ENCODE results near the gene CFAP410. TPM values are rescaled to one million over a fixed set of nuclear protein-coding genes. Genes with fewer than 3 reads are reported as not detected.

The CFAP410 gene
- total RNA-seq, 3 donors from 2014 or later (not counting 1 experiment from before 2014, with no cell fraction given) = 43.6 to 47.4 (median 46.7) TPM

GRCh38 chr21:44379991-44380865 is 41.0 kb upstream of the CFAP410 start:
- Mint-ChIP-seq H3K4me3 (no peak overlapping the region), H3K27ac (peak overlapping the region in 1 of 2 donors; percentile 63), H3K36me3 (peaks cover 21% of the 10 kb centered on the region), H3K9me3 (peaks cover 0 to 5% of the 10 kb centered on the region in 2 donors), H3K27me3 (ENCODE audit: low read depth in 2 of 2) (no peaks in the 10 kb centered on the region), H3K4me1 (peaks cover 9 to 37% of the 10 kb centered on the region in 2 donors)
- intact Hi-C loops (cut with micrococcal nuclease) = loop anchor here (10.0 kb wide), 3 partner anchors 95 to 545 kb away; partner anchors contain the start of genes ITGB2 and TRAPPC10
- DNase-seq = no peak
- Histone ChIP-seq H3K27ac (ENCODE audit: low read length) (no peak overlapping the region), H3K4me3 (ENCODE audit: low read length) (no peak overlapping the region), H3K9me3 (ENCODE audit: control insufficient read depth, insufficient read depth, low read length) (peaks cover 7% of the 10 kb centered on the region), H3K27me3 (ENCODE audit: control insufficient read depth, insufficient read depth, low read length) (peaks cover 5% of the 10 kb centered on the region), H3K36me3 (ENCODE audit: control insufficient read depth, insufficient read depth, low read length) (peaks cover 20% of the 10 kb centered on the region), H3K4me1 (ENCODE audit: control insufficient read depth, insufficient read depth, low read length) (peaks cover 22% of the 10 kb centered on the region)
- no peak for TF ChIP-seq CTCF (IDR thresholded peaks at IDR 0.05)
- WGBS (ENCODE audit: insufficient coverage) = 89% methylated on average over 31 of the region's 31 CpGs
- no peak for ATAC-seq

GRCh38 chr21:44379515-44379848 is 40.3 kb upstream of the CFAP410 start:
- H3K27ac Mint-ChIP-seq = no peak overlapping the region
- H3K27me3 ChIP-seq (ENCODE audit: control insufficient read depth, insufficient read depth, low read length) = peaks cover 5% of the 10 kb centered on the region
- H3K4me3 ChIP-seq (ENCODE audit: low read length) = no peak overlapping the region
- peaks cover 29% of the 10 kb centered on the region for H3K4me1 ChIP-seq (ENCODE audit: control insufficient read depth, insufficient read depth, low read length)
- TF ChIP-seq CTCF (IDR thresholded peaks at IDR 0.05) = no peak
- H3K9me3 ChIP-seq (ENCODE audit: control insufficient read depth, insufficient read depth, low read length) = peaks cover 10% of the 10 kb centered on the region
- peaks cover 20% of the 10 kb centered on the region for H3K36me3 ChIP-seq (ENCODE audit: control insufficient read depth, insufficient read depth, low read length)
- H3K27ac ChIP-seq (ENCODE audit: low read length) = no peak overlapping the region
- peaks cover 17 to 45% of the 10 kb centered on the region in 2 donors for H3K4me1 Mint-ChIP-seq
- H3K36me3 Mint-ChIP-seq = peaks cover 13% of the 10 kb centered on the region
- ATAC-seq (no peak), DNase-seq (no peak)
- H3K27me3 Mint-ChIP-seq (ENCODE audit: low read depth in 2 of 2) = no peaks in the 10 kb centered on the region
- H3K4me3 Mint-ChIP-seq = no peak overlapping the region
- intact Hi-C loops (cut with micrococcal nuclease) = loop anchor here (10.0 kb wide), 3 partner anchors 95 to 545 kb away; partner anchors contain the start of genes ITGB2 and TRAPPC10
- peaks cover 0 to 4% of the 10 kb centered on the region in 2 donors for H3K9me3 Mint-ChIP-seq
- 93% methylated on average over 5 of the region's 5 CpGs for WGBS (ENCODE audit: insufficient coverage)

GRCh38 chr21:44378646-44379514 is 39.7 kb upstream of the CFAP410 start:
- TF ChIP-seq CTCF (IDR thresholded peaks at IDR 0.05) = no peak
- DNase-seq = no peak
- H3K27me3 Mint-ChIP-seq (ENCODE audit: low read depth in 2 of 2) = no peaks in the 10 kb centered on the region
- Histone ChIP-seq H3K9me3 (ENCODE audit: control insufficient read depth, insufficient read depth, low read length) (peaks cover 8% of the 10 kb centered on the region), H3K27ac (ENCODE audit: low read length) (no peak overlapping the region), H3K4me3 (ENCODE audit: low read length) (no peak overlapping the region), H3K4me1 (ENCODE audit: control insufficient read depth, insufficient read depth, low read length) (peaks cover 35% of the 10 kb centered on the region), H3K36me3 (ENCODE audit: control insufficient read depth, insufficient read depth, low read length) (peaks cover 18% of the 10 kb centered on the region), H3K27me3 (ENCODE audit: control insufficient read depth, insufficient read depth, low read length) (peaks cover 5% of the 10 kb centered on the region)
- WGBS (ENCODE audit: insufficient coverage) = 97% methylated on average over 34 of the region's 34 CpGs
- intact Hi-C loops (cut with micrococcal nuclease) = loop anchor here (10.0 kb wide), 3 partner anchors 96 to 546 kb away; partner anchors contain the start of genes ITGB2 and TRAPPC10
- no peak for ATAC-seq
- H3K4me1 Mint-ChIP-seq = peaks cover 19 to 51% of the 10 kb centered on the region in 2 donors
- H3K27ac Mint-ChIP-seq = no peak overlapping the region
- no peak overlapping the region for H3K4me3 Mint-ChIP-seq
- peaks cover 7% of the 10 kb centered on the region for H3K36me3 Mint-ChIP-seq
- H3K9me3 Mint-ChIP-seq = peaks cover 0 to 2% of the 10 kb centered on the region in 2 donors
